Measurements from ENCODE around the gene C3orf80.
"Not testable (repeated sequence)": the region's sequence is repeated elsewhere in the genome, so short reads cannot be mapped to it uniquely, and the experiment has no call there.

Gene C3orf80

DNA sequence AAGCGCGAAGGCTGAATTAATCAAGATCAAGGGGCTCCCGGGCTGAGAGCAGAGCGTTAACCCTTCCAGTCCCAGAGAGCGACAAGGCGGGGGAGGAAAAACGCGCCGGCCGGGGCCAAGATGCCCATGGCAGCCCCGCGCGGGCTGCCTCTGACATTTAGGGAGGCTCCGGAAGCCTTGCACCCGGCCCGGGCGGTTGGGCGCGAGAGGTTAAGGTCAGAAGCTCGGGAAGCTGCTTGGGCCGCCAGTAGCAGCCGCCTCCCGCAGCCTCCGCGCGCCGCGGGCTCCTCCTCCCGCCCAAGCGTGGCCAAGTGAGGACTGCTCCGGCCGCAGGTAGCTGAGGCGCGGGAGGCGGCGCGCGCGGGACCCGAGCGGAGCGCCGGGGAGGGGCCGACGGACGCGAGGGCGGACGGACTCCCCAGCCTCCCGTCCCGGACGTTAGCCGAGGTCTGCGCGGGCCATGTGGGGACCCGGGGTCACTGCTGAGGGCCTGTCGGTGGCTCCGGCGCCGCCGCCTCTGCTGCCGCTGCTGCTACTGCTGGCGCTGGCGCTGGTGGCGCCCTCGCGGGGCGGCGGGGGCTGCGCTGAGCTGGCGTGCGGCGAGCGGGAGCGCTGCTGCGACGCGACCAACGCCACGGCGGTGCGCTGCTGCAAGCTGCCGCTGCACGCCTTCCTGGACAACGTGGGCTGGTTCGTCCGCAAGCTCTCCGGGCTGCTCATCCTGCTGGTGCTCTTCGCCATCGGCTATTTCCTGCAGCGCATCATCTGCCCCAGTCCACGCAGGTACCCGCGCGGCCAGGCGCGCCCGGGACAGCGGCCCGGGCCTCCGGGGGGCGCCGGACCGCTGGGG is at the start of gene C3orf80:
Gene C3orf80, plus strand, starts transcription at position 247 of the 850 bp plus-strand sequence. Its CDS starts 214 bp downstream, at position 461.
- peak; percentile 23 for DNase-seq (ENCODE audit: low read depth)

- no peak for DNase-seq (ENCODE audit: low read depth)
Observed at GRCh38 chr3:160176923-160177322, 48.3 kb upstream of the C3orf80 start.

DNA sequence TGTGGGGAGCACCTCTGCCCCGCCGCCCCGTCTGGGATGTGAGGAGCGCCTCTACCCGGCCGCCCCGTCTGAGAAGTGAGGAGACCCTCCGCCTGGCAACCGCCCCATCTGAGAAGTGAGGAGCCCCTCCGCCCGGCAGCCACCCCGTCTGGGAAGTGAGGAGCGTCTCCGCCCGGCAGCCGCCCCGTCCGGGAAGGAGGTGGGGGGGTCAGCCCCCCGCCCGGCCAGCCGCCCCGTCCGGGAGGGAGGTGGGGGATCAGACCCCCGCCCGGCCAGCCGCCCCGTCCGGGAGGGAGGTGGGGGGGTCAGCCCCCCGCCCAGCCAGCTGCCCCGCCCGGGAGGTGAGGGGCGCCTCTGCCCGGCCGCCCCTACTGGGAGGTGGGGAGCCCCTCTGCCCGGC is 46.6 kb upstream of the C3orf80 start:
- not testable (repeated sequence) for DNase-seq (ENCODE audit: low read depth)

DNA sequence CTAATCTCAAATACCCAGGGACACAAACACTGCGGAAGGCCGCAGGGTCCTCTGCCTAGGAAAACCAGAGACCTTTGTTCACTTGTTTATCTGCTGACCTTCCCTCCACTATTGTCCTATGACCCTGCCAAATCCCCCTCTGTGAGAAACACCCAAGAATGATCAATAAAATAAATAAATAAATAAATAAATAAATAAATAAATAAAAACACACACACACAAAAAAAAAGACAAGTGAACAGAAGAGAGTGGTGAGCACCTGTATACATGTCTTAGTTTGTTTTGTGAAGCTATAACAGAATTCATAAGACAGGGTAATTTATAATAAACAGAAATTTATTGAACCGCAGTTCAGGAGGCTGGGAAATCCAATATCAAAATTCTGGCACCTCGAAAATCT is 45.8 kb upstream of the C3orf80 start:
- not testable (repeated sequence) for DNase-seq (ENCODE audit: low read depth)

GRCh38 chr3:160179906-160180305 is 45.3 kb upstream of the C3orf80 start:
- DNase-seq (ENCODE audit: low read depth), result no peak

DNA sequence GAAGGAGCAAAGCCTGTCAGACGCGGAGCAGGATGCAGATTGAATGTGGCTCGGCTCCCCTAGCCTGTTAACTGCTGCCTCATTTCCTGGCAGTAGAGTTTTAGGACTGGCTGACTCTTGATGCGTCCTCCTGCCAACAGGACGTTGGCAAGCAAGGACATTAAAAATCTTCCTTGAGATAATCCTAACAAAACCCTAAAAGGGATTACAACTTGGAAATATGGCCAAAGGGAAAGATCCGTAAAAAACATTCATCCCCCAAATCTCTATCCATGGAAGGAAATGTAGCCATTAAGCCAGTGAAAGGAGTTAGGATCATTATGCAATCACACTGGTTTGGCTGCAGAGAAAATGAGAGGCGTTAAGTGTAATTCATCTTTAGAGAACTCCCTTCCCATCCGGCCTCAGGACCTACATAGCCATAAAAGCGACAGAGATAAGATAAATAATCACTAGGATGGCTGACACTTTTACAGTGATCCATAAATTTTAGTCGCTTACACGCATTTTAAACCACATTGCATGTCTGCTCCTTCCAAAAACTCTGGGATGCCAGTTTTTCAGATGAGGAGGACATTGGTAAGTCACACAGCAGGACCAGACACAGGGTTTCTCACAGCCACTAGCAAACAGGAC is 44.5 kb upstream of the C3orf80 start:
- no peak for DNase-seq (ENCODE audit: low read depth)

DNA sequence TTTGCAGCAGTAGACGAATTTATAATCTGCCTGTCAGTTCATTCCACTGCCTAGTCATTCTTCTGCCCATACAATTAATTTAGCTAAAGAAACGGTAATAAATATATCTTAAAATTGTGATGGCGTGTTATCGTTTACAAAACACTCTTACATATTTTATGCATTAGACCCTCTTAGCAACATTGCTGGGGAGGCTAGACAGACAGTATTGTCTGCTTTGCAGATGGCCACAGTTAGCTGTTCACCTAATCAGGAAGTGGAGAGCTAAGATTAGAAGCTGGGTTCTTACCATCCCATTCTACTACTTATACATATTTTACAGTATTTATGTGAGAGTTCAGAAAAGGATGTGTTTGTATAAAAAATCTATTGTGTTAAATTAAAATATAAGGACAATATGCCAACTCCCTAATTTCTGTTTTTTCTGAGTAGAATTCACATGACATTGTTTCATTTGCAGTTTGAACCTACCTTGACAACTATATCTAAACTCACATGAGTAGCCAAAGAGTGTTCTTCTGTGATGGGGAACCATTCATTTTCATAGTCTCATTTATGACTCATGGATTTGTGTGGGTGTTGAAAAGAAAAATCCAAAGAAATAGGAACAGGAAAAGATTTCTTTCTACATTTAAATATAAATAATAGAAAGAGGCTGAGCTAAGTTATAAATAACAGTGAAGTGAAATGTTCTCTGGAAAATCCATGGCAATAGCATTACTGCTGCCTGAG is 41.7 kb upstream of the C3orf80 start:
- no peak for DNase-seq (ENCODE audit: low read depth)

GRCh38 chr3:160184655-160185054 is 40.6 kb upstream of the C3orf80 start:
- no peak for DNase-seq (ENCODE audit: low read depth)

DNA sequence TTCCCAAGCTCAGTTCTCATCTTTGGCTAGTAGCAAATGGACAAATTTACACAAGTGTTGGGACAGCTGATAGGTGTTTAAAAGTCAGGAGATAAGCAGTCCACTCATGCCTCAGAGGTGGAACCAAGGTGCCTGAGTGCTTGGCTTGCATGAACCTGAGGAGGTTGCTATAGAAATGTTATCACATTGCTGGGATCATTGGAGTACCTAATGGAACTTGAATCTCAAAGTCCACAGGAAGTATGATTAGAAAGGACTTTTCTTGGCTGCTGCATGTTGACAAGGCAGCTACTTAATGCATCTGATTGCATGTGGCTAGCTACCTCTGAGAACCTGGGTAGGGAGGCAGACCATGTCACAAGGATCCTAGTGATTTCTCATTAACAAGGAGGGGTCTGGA is 39.5 kb upstream of the C3orf80 start:
- no peak for DNase-seq (ENCODE audit: low read depth)

- no peak for DNase-seq (ENCODE audit: low read depth)
Observed at GRCh38 chr3:160187288-160187687, 37.9 kb upstream of the C3orf80 start.

DNA sequence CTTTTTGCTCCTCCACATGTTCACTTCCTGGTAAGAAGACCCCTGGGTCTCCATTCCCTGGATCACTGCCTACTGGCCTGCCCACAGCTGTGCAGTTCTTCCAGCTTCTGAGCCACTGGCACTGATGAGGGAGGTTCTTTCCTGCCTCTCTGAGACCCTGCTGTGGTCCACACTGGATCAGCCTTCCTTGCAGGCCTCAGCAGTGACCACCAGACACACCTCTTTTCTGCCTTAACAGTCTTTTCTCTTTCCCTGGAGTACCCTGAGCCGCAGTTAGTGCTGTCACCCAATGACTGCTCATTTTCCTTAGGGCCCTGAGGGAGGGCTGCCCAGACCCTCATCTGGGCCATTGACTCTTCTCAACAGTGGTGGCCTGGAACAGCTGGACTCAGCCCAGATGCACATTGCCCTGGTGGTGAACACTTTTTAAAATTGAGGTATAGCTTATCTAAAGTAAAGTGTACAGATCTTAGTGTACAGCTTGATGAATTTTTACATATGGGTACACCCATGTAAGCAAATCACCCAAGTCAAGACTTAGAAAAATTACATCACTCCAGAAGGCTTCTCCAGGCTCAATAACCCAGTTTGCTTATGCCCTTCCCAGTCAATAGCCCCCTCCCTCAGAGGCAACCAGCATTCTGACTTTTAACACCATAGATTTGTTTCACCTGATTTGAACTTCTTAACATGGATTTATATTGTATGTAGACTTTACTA is 32.8 kb upstream of the C3orf80 start:
- no peak for DNase-seq (ENCODE audit: low read depth)

- DNase-seq (ENCODE audit: low read depth), result no peak
Observed at GRCh38 chr3:160193644-160194192, 31.5 kb upstream of the C3orf80 start.

- no peak for DNase-seq (ENCODE audit: low read depth)
Observed at GRCh38 chr3:160194438-160194837, 30.8 kb upstream of the C3orf80 start.

- DNase-seq (ENCODE audit: low read depth), result no peak
Observed at GRCh38 chr3:160195106-160195505, 30.1 kb upstream of the C3orf80 start.

- DNase-seq (ENCODE audit: low read depth), result no peak
Observed at GRCh38 chr3:160196511-160197104, 28.6 kb upstream of the C3orf80 start.

GRCh38 chr3:160199108-160199507 is 26.1 kb upstream of the C3orf80 start:
- DNase-seq (ENCODE audit: low read depth), result no peak

- DNase-seq (ENCODE audit: low read depth), result no peak
Observed at GRCh38 chr3:160200353-160200752, 24.9 kb upstream of the C3orf80 start.

DNA sequence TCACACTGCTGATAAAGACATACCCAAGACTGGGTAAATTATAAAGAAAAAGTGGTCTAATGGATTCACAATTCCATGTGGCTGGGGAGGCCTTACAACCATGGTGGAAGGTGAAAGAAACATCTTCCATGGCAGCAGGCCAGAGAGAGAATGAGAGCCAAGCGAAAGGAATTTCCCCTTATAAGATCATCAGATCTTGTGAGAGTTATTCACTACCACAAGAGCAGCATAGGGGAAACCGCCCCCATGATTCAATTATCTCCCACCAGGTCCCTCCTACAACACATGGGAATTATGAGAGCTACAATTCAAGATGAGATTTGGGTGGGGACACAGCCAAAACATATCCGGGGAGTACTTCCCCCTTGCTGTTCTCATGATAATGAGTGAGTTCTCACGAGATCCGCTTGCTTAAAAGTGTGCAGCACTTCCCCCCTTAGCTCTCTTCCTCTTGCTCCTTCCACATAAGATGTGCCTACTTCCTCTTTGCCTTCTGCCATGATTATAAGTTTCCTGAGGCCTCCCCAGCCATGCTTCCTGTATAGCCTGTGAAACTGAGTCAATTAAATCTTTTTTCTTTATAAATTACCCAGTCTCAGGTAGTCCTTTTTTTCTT is 20.7 kb upstream of the C3orf80 start:
- not testable (repeated sequence) for DNase-seq (ENCODE audit: low read depth)

- DNase-seq (ENCODE audit: low read depth), result no peak
Observed at GRCh38 chr3:160205606-160206005, 19.6 kb upstream of the C3orf80 start.

GRCh38 chr3:160210341-160210740 is 14.9 kb upstream of the C3orf80 start:
- DNase-seq (ENCODE audit: low read depth), result no peak

DNA sequence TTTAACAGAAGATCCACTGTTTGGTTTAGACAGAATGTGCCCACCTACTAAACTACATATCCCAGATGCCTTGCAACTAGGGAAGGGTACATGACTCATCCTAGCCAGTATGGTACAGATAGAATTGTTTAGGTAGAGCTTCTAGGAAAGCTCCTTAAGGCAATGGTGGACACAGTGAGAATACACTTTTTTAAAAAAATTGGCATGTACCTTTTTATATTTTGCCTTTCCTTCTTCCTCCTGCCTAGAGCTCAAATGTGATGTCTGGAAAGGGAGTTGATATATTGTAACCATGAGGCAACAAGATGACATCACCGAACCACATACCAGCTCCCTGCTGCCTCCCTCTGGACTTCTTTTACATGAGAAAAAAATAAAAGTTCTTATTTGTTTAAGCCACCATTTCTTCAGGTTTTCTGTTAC is 14.4 kb upstream of the C3orf80 start:
- no peak for DNase-seq (ENCODE audit: low read depth)

Data from activated T-cell treated with anti-CD3 and anti-CD28 coated beads for 24 hours (primary cell).